AG09309 (cell line): ENCODE measurements around the gene MBD4.
"Not testable (repeated sequence)": the region's sequence is repeated elsewhere in the genome, so short reads cannot be mapped to it uniquely, and the experiment has no call there.

Source experiments
- DNase-seq: peaks from one replicate; pipeline ENCODE4 v3.0.0-alpha.2; 2010; ENCODE audit warnings: low read depth
- H3K4me3 ChIP-seq: 2 replicates; pipeline ENCODE4 v1.5.1; 2011; ENCODE audit warnings: mild to moderate bottlenecking, low read depth, low read length, moderate library complexity; ENCODE audit not compliant: control insufficient read depth
- TF ChIP-seq, protein P1 (sequence below): IDR thresholded peaks from 2 replicates; pipeline ENCODE4 v1.5.1; 2011; ENCODE audit warnings: mild to moderate bottlenecking, low read depth, low read length, inconsistent platforms; ENCODE audit not compliant: insufficient read depth, control insufficient read depth; ENCODE audit errors: missing control alignments

Gene MBD4

DNA sequence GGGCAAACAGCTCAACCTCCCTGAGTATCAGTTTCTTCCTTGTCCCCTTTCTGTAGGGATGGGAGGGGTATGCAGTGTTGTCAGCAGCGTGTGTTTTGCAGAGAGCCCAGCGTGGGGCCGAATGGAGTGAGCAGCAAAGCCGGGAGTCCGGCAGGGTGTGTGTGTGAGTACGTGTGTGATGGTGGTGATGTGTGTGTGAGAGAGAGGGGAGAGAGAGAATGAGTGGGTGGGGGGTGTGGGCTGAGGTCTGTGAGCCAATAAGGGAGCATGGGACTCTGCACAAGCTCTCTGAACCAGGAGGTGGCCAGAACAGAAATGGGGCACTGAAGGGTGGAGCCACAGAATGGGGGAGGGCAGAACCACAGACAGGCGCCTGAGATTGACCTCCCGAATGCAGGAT is 44.1 kb upstream of the MBD4 start:
- H3K4me3 ChIP-seq, result no peak overlapping the region
- TF ChIP-seq, protein P1, sequence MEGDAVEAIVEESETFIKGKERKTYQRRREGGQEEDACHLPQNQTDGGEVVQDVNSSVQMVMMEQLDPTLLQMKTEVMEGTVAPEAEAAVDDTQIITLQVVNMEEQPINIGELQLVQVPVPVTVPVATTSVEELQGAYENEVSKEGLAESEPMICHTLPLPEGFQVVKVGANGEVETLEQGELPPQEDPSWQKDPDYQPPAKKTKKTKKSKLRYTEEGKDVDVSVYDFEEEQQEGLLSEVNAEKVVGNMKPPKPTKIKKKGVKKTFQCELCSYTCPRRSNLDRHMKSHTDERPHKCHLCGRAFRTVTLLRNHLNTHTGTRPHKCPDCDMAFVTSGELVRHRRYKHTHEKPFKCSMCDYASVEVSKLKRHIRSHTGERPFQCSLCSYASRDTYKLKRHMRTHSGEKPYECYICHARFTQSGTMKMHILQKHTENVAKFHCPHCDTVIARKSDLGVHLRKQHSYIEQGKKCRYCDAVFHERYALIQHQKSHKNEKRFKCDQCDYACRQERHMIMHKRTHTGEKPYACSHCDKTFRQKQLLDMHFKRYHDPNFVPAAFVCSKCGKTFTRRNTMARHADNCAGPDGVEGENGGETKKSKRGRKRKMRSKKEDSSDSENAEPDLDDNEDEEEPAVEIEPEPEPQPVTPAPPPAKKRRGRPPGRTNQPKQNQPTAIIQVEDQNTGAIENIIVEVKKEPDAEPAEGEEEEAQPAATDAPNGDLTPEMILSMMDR, result no peak

DNA sequence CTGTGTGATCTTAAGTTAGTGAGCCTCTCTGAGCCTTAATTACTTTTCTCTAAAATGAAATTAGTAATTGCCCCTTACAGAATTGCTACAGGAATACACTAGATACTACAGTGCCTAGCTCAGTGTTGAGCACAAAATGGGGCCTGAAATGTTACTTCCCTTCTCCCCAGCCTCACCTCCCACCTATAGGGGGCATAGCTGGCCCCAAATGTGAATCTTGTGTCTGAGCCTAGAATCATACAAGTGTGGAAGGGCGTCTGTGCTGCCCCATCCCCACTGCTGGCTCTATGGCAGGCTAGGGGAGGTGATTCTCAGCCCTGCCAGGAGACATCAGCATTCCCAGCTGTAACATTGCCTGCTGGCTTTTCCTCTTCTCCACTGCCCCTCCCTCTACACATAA is 43.0 kb upstream of the MBD4 start:
- TF ChIP-seq, protein P1, result no peak
- H3K4me3 ChIP-seq, result no peak overlapping the region
- DNase-seq, result no peak

More for the DNA sequence above, 44.1 kb upstream of the MBD4 start:
- DNase-seq, result no peak

DNA sequence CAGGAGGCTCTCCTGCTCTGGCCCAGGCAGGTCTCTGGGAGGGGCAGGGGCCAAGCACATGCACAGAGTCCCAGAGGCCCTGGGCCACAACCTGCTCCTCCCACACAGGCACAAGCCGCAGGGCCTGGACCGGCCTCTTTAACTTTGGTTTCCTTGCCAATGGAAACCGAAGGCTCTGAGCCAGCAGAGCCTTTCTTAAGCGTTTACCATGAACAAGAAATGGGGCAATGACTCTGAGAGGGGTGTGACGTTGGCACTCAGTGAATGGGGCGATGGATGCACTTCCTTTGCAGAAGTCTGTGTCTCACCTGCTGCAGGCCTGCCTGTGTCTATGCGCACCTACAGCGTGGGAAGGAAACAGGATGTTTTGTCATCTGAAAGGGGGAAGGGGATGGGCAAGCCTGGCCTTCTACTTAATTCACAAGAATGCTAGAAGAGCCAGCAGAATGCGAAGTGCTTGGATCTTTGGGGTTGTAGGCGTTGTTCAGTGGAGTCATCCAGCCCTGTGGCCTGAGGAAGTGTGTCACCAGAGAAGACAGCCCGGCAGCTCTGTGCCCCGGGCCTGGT is 42.1 kb upstream of the MBD4 start:
- no peak for DNase-seq
- TF ChIP-seq, protein P1, result no peak
- H3K4me3 ChIP-seq, result no peak overlapping the region

DNA sequence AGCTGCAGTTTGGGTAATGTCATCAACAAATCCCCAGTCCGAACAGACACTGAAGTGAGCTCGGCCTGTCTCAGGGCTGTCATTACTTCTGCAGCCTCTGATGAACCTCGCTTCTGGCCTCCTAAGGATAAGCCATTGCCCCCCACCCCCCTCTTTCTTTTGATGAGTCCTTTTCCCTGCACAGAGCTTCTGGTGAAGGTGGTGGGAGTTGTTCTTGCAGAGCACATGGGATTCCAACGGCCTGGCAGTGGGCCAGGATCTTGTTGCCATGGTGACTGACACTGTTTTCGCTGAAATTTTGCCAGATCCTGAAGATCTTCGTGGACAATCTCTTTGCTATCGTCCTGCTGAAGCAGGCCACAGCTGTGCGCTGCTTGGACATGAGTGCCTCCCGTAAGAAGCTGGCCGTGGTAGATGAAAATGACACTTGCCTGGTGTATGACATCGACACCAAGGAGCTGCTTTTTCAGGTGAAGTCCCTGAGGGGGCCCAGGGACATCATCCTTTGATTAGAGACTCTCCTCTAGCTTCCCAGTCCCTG is 41.5 kb upstream of the MBD4 start:
- H3K4me3 ChIP-seq, DNase-seq: not testable (repeated sequence)

DNA sequence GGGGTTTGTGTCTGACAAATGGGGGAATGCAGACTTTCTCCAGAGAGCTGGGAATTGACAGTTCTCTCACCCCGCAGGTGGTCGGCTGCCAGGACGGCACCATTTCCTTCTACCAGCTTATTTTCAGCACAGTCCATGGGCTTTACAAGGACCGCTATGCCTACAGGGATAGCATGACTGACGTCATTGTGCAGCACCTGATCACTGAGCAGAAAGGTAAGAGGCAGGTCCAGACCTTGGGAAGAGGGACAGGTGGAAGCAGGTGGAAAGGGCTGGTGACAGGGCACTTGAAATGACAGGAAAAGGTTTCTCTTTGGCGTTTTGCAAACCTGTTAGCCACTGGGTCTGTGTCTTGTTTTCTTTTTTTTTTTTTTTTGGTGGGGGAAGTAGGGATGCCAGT is 36.8 kb upstream of the MBD4 start:
- H3K4me3 ChIP-seq, result no peak overlapping the region
- no peak for DNase-seq
- TF ChIP-seq, protein P1, result no peak

DNA sequence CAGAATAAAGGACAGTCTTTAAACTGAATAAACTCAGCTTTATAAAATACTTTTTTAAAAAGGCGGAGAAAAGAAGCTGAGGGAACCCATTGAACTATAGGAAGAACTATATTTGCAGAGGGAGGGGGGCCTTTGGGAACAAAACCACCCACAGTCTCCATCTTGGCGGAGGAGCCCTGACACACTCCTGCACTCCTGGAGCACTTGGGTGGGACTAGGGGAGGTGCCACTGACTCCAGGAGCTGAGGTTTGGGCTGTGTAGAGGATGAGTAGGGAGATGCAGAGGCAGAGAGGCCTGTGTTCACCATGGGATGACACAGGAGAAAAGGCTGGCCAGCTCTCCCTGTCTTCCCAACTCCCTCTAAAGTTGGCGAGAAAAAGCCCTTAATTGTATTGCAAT is 36.1 kb upstream of the MBD4 start:
- TF ChIP-seq, protein P1, result no peak
- no peak for DNase-seq
- no peak overlapping the region for H3K4me3 ChIP-seq

DNA sequence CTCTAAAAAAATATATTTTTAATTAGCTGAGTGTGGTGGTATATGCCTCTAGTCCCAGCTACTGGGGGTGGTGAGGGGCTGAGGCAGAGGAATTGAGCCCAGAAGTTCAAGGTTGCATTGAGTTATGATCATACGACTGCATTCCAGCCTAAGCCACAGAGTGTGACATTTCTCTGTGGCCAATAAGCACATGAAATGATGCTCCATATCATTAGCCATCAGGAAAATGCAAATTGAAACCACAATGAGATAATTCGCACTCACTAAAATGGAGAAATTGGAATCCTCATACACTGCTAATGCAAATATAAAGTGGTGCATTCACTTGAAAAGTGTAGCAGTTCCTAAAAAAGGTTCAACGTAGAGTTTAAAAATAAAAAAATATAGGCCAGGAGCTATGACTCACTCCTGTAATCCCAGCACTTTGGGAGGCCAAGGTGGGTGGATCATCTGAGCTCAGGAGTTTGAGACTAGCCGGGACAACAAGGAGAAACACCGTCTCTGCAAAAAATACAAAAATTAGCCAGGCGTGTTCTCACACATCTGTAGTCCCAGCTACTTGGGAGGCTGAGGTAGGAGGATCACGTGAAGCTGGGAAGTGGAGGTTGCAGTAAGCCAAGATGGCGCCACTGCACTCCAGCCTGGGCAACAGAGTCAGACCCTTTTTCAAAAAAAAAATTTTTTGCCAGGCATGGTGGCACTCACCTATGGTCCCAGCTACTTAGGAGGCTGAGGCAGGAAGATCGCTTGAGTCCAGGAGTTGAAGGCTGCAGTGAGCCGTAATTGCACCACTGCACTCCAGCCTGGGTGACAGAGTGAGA is 35.4 kb upstream of the MBD4 start:
- TF ChIP-seq, protein P1, result no peak
- no peak overlapping the region for H3K4me3 ChIP-seq
- no peak for DNase-seq
